Endothelial cell of umbilical vein (primary cell): ENCODE measurements around the gene CUX1. TPM values are rescaled to one million over a fixed set of nuclear protein-coding genes. Genes with fewer than 3 reads are reported as not detected.

Source experiments
- BruUV-seq: library from RNA; stranded (reverse); fragments of 400-500 nt; replicated peaks from 2 replicates; lab custom pipeline; 2021; lab: Mats Ljungman, UMichigan
- CTCF ChIA-PET: fragments of 300-600, 350-600 bp; sonication (Branson Sonifier 250); formaldehyde crosslinking; loops from one replicate; lab custom pipeline; 2021; ENCODE audit warnings: antibody characterized with exemption, inconsistent platforms; lab: Charles Lee
- POLR2A ChIA-PET: fragments of 300-600, 350-600 bp; sonication (Branson Sonifier 250); formaldehyde crosslinking; loops from one replicate; lab custom pipeline; 2021; ENCODE audit warnings: antibody characterized with exemption, inconsistent platforms; lab: Charles Lee
- DNase-seq: peaks from one replicate; pipeline ENCODE4 v3.0.0-alpha.2; 2011; ENCODE audit warnings: low read depth, low spot score
- FAIRE-seq: peaks from 2 replicates; lab custom pipeline; 2011; peaks lifted over from hg19 to GRCh38; lab: Jason Lieb, UNC
- H2AFZ ChIP-seq: 2 replicates; pipeline ENCODE4 v1.6.0; 2012; ENCODE audit warnings: low read depth, low read length, control low read depth, inconsistent platforms
- H3K27ac ChIP-seq: 2 replicates; pipeline ENCODE4 v1.5.1; 2011; ENCODE audit warnings: low read depth, mild to moderate bottlenecking, control low read depth, low read length, moderate library complexity; ENCODE audit not compliant: insufficient read depth
- H3K27me3 ChIP-seq, 2 experiments: 2 replicates each; pipeline versions ENCODE4 v1.6.0 to v1.6.1; 2011; ENCODE audit warnings: low read length in 2 of 2, mixed read lengths in 1 of 2; ENCODE audit not compliant: control insufficient read depth in 2 of 2, insufficient read depth in 2 of 2
- H3K36me3 ChIP-seq, 2 experiments: 2 replicates in 1 of 2; 3 replicates in 1 of 2; pipeline ENCODE4 v1.5.1; 2011; ENCODE audit warnings: low read length in 2 of 2, mild to moderate bottlenecking in 1 of 2, moderate library complexity in 1 of 2; ENCODE audit not compliant: control insufficient read depth in 2 of 2, insufficient read depth in 2 of 2; ENCODE audit errors: extremely low read depth in 1 of 2
- H3K4me1 ChIP-seq: 3 replicates; pipeline ENCODE4 v1.5.1; 2011; ENCODE audit warnings: mild to moderate bottlenecking, low read length; ENCODE audit not compliant: control insufficient read depth, insufficient read depth; ENCODE audit errors: extremely low read depth
- H3K4me2 ChIP-seq: 2 replicates; pipeline ENCODE4 v1.6.1; 2011; ENCODE audit warnings: low read length, control low read depth, mixed read lengths; ENCODE audit not compliant: insufficient read depth
- H3K4me3 ChIP-seq, 3 experiments: fragments of 200-600 bp in 1 of 3; sonication (generic), shearing (Covaris generic) in 1 of 3; replicated peaks in 1 of 3; 2 replicates each; pipeline ENCODE4 v1.5.1; 2011 to 2016; ENCODE audit warnings: control low read depth in 3 of 3, low read length in 3 of 3, mild to moderate bottlenecking in 2 of 3, inconsistent platforms in 1 of 3, low read depth in 1 of 3, moderate library complexity in 1 of 3; ENCODE audit not compliant: insufficient read depth in 1 of 3
- H3K79me2 ChIP-seq: 2 replicates; pipeline ENCODE4 v1.6.0; 2012; ENCODE audit warnings: low read length, inconsistent platforms; ENCODE audit not compliant: control insufficient read depth, insufficient read depth
- H3K9ac ChIP-seq: replicated peaks from 2 replicates; pipeline ENCODE3; 2011; ENCODE audit warnings: low read length, control low read depth; ENCODE audit not compliant: insufficient read depth; ENCODE audit errors: extremely low read depth
- H3K9me1 ChIP-seq: replicated peaks from 3 replicates; pipeline ENCODE4 v1.6.0; 2011; ENCODE audit warnings: mild to moderate bottlenecking, low read length; ENCODE audit not compliant: control insufficient read depth, insufficient read depth; ENCODE audit errors: extremely low read depth
- H3K9me3 ChIP-seq: replicated peaks from 2 replicates; pipeline ENCODE4 v1.5.1; 2012; ENCODE audit warnings: low read length, inconsistent platforms; ENCODE audit not compliant: control insufficient read depth, insufficient read depth
- H4K20me1 ChIP-seq: replicated peaks from 2 replicates; pipeline ENCODE3; 2011; ENCODE audit warnings: mild to moderate bottlenecking, low read length; ENCODE audit not compliant: control insufficient read depth, insufficient read depth; ENCODE audit errors: extremely low read depth
- EZH2 ChIP-seq: IDR thresholded peaks from 2 replicates; pipeline ENCODE4 v1.6.1; 2012; ENCODE audit warnings: borderline replicate concordance, low read depth, mild to moderate bottlenecking, moderate library complexity, low read length, inconsistent platforms; ENCODE audit not compliant: severe bottlenecking
- FOS ChIP-seq: IDR thresholded peaks from 2 replicates; pipeline ENCODE4 v1.6.1; 2011; ENCODE audit warnings: mild to moderate bottlenecking, low read length, moderate library complexity, borderline replicate concordance; ENCODE audit not compliant: insufficient read depth
- GATA2 ChIP-seq: IDR thresholded peaks from 2 replicates; pipeline ENCODE4 v1.7.0; 2011; ENCODE audit warnings: low read depth, mild to moderate bottlenecking, moderate library complexity, mixed read lengths, low read length; ENCODE audit not compliant: insufficient read length, insufficient read depth
- JUN ChIP-seq: IDR thresholded peaks from 2 replicates; pipeline ENCODE4 v1.6.1; 2011; ENCODE audit warnings: borderline replicate concordance, low read depth; ENCODE audit not compliant: insufficient read length, insufficient read depth
- MYC ChIP-seq: IDR thresholded peaks from one replicate; pipeline ENCODE4 v1.6.1; 2011; ENCODE audit warnings: mild to moderate bottlenecking, low read depth, low read length
- POLR2A ChIP-seq: IDR thresholded peaks from 2 replicates; pipeline ENCODE4 v1.6.1; 2012; ENCODE audit warnings: low read depth, mild to moderate bottlenecking, control low read depth, low read length
- POLR2AphosphoS5 ChIP-seq: IDR thresholded peaks from 2 replicates; pipeline ENCODE4 v1.6.1; 2012; ENCODE audit warnings: low read depth, mild to moderate bottlenecking, control low read depth, low read length, moderate library complexity; ENCODE audit not compliant: insufficient read depth
- dilution Hi-C: fragments of 300-500 bp; cut with MboI; formaldehyde crosslinking; loops from one replicate; pipeline ENCODE4 v1.15.0; 2019; ENCODE audit warnings: low sequenced_read_pairs; ENCODE audit not compliant: extremely low pct_ligation_motif_present
- intact Hi-C: fragments of 100-400 bp; cut with micrococcal nuclease; formaldehyde crosslinking; loops from one replicate; pipeline ENCODE4 v1.10.0; 2022
- polyA plus RNA-seq, 4 experiments: library from polyadenylated mRNA; depleted of rRNA in 3 of 4; stranded (reverse) in 3 of 4; unstranded in 1 of 4; fragments of >200 nt; gene quantifications; 2 replicates each; pipeline versions ENCODE4 v1.2.1 to v1.2.3, GENCODE V29; 2011 to 2012; ENCODE audit warnings: missing spikeins in 1 of 4
- total RNA-seq: library from RNA; stranded (reverse); gene quantifications from 2 replicates; pipeline ENCODE4 v1.2.3, GENCODE V29; 2021
- TF ChIP-seq, protein P1 (sequence below): IDR thresholded peaks from 2 replicates; pipeline ENCODE4 v1.6.1; 2011; ENCODE audit not compliant: insufficient read depth, insufficient read length
- TF ChIP-seq, protein P2 (sequence below), 2 donors: IDR thresholded peaks; 1 replicate in 1 of 2; 2 replicates in 1 of 2; pipeline ENCODE4 v1.5.1; 2011; ENCODE audit warnings: low read length in 2 of 2, mild to moderate bottlenecking in 2 of 2, moderate library complexity in 2 of 2, control low read depth in 1 of 2, inconsistent platforms in 1 of 2, low read depth in 1 of 2; ENCODE audit not compliant: insufficient read depth in 1 of 2; ENCODE audit errors: extremely low read depth in 1 of 2

CUX1 gene
- total and polyA plus RNA-seq, 2 donors (not counting 3 experiments of a cell fraction or from before 2014, with no cell fraction given) = 13.8 to 49.8 TPM

DNA sequence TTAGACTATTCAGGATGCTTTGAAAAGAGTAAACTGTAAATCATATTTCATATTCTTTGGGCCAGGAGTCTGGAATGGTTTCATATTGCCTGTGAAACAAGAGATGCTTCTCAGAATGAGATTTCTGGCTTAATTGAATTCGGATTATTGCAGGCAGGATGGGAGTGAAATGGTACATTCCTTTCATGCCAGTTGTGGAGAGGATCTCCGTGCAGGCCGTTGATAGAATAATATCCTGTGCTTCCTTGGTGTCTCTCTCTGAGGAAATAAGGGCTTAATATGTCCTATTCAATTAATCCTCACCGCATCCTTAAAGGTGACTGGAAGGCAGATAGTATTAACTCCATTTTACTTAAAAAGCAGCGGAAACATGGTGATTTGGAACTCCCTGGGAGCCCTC is 56.6 kb downstream of the CUX1 start:
- Histone ChIP-seq H3K4me2 (no peak overlapping the region), H3K27ac (no peak overlapping the region)
- BruUV-seq = no TSS peak

More for the DNA sequence above, 56.6 kb downstream of the CUX1 start:
- Histone ChIP-seq H3K27me3 (no peaks in the 10 kb centered on the region), H3K4me3 (no peak overlapping the region), H3K4me1 (no peaks in the 10 kb centered on the region), H3K9me1 (no peaks in the 10 kb centered on the region), H3K9me3 (no peaks in the 10 kb centered on the region), H4K20me1 (no peaks in the 10 kb centered on the region), H3K79me2 (peaks cover 7% of the 10 kb centered on the region), H3K36me3 (no peaks in the 10 kb centered on the region), H2AFZ (no peak overlapping the region), H3K9ac (no peak overlapping the region)
- dilution Hi-C loops = no loop called here
- FAIRE-seq = no peak
- TF ChIP-seq JUN (no peak), MYC (no peak), POLR2A (no peak), EZH2 (no peak), POLR2AphosphoS5 (no peak), FOS (no peak), GATA2 (no peak)
- TF ChIP-seq, protein P1, sequence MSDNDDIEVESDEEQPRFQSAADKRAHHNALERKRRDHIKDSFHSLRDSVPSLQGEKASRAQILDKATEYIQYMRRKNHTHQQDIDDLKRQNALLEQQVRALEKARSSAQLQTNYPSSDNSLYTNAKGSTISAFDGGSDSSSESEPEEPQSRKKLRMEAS = no peak
- TF ChIP-seq, protein P2, sequence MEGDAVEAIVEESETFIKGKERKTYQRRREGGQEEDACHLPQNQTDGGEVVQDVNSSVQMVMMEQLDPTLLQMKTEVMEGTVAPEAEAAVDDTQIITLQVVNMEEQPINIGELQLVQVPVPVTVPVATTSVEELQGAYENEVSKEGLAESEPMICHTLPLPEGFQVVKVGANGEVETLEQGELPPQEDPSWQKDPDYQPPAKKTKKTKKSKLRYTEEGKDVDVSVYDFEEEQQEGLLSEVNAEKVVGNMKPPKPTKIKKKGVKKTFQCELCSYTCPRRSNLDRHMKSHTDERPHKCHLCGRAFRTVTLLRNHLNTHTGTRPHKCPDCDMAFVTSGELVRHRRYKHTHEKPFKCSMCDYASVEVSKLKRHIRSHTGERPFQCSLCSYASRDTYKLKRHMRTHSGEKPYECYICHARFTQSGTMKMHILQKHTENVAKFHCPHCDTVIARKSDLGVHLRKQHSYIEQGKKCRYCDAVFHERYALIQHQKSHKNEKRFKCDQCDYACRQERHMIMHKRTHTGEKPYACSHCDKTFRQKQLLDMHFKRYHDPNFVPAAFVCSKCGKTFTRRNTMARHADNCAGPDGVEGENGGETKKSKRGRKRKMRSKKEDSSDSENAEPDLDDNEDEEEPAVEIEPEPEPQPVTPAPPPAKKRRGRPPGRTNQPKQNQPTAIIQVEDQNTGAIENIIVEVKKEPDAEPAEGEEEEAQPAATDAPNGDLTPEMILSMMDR (IDR thresholded peaks at IDR 0.05; ENCODE audit: extremely low read depth in 1 of 2, insufficient read depth in 1 of 2, low read depth in 1 of 2, low read length in 2 of 2) = no peak
- ChIA-PET POLR2A (no interaction called here), CTCF (no interaction called here)
- intact Hi-C loops = no loop called here
- no peak for DNase-seq
